ENCODE results near the gene TEN1.

DNA sequence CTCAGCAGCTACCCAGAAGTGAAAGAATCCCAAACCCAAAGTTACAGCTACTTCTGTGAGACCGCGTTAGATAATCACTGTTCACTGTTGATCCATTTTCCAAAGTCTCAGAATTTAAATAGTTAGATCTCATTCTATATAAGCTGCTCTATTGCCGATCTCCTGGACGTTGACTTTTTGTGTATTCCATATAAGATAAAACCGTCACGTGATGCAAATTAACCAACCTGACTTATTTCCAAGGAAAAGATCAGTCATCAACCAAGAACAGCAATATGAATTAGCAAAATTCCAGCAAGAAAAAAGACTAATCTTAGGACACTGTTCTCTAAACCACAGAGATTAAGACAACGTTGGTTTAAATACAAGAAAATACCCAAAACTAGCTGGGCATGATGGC is 8.4 kb upstream of the TEN1 start:
- TF ChIP-seq, protein P1, sequence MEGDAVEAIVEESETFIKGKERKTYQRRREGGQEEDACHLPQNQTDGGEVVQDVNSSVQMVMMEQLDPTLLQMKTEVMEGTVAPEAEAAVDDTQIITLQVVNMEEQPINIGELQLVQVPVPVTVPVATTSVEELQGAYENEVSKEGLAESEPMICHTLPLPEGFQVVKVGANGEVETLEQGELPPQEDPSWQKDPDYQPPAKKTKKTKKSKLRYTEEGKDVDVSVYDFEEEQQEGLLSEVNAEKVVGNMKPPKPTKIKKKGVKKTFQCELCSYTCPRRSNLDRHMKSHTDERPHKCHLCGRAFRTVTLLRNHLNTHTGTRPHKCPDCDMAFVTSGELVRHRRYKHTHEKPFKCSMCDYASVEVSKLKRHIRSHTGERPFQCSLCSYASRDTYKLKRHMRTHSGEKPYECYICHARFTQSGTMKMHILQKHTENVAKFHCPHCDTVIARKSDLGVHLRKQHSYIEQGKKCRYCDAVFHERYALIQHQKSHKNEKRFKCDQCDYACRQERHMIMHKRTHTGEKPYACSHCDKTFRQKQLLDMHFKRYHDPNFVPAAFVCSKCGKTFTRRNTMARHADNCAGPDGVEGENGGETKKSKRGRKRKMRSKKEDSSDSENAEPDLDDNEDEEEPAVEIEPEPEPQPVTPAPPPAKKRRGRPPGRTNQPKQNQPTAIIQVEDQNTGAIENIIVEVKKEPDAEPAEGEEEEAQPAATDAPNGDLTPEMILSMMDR (IDR thresholded peaks at IDR 0.05): no peak
- no peak for TF ChIP-seq POLR2A (IDR thresholded peaks at IDR 0.05)

All from body of pancreas (tissue), 4 donors.